HG03103 (cell line): Measurements from ENCODE around the gene ZNF750.

Source experiments
- ATAC-seq: cut with Tn5 transposase; IDR thresholded peaks from one replicate; pipeline ENCODE4 v1.9.1; 2021; ENCODE audit warnings: low read depth; ENCODE audit not compliant: unreplicated experiment

The ZNF750 gene

DNA sequence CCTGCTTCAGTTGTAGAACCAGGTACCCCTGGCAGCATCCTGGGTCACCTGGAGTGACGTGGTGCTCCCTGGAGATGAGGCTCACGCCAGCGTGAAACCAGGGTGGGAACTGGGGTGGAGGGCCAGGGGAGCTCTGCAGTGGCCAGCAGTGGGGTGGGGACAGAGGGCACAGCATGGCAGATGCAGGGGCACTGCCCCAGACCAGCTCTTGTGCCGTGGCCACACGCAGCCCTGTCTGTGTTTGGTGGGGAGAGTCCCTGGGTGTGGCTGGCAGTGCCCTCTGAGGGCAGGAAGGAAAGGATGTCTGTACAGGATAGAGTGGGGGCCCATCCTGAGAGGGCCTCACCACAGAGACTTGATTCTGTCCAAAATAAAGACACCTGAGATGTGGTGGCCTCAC is 24.5 kb downstream of the ZNF750 start:
- ATAC-seq, result no peak

GRCh38 chr17:82814834-82815233 is 25.0 kb downstream of the ZNF750 start:
- no peak for ATAC-seq

- no peak for ATAC-seq
These were observed 26.3 kb downstream of the ZNF750 start for GRCh38 chr17:82813299-82814051.

DNA sequence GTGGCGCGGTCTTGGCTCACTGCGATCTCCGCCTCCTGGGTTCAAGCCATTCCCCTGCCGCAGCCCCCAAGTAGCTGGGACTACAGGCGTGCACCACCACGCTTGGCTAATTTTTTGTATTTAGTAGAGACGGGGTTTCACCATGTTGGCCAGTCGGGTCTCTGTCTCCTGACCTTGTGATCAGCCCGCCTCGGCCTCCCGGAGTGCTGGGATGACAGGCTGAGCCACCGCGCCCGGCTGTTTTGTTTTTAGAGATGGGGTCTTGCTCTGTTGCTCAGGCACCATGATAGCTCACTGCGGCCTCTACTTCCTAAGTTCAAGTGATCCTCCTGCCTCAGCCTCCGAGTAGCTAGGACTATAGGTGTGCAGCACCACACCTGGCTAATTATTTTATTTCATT is 27.2 kb downstream of the ZNF750 start:
- no peak for ATAC-seq

DNA sequence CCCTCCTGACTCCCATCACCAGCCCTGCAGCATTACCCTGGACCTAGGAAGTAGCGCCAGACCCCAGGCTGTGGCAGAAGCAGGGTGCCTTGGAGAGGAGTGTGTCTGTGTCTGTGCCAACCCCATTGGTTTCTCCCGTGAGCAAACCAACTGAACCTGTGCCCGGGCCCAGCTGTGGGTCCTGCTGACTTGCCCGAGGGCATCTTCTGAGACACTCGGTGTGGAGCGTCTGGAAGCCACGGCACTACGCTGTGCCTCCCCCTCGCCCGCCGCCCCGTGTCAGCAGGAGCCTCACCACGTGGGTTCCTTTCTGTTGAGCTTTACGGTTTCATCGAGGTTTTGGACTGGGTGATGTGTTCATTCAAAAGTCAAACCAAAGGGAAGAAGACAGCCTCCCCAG is 27.8 kb downstream of the ZNF750 start:
- no peak for ATAC-seq

GRCh38 chr17:82810644-82811430 is 29.0 kb downstream of the ZNF750 start:
- ATAC-seq, result no peak

DNA sequence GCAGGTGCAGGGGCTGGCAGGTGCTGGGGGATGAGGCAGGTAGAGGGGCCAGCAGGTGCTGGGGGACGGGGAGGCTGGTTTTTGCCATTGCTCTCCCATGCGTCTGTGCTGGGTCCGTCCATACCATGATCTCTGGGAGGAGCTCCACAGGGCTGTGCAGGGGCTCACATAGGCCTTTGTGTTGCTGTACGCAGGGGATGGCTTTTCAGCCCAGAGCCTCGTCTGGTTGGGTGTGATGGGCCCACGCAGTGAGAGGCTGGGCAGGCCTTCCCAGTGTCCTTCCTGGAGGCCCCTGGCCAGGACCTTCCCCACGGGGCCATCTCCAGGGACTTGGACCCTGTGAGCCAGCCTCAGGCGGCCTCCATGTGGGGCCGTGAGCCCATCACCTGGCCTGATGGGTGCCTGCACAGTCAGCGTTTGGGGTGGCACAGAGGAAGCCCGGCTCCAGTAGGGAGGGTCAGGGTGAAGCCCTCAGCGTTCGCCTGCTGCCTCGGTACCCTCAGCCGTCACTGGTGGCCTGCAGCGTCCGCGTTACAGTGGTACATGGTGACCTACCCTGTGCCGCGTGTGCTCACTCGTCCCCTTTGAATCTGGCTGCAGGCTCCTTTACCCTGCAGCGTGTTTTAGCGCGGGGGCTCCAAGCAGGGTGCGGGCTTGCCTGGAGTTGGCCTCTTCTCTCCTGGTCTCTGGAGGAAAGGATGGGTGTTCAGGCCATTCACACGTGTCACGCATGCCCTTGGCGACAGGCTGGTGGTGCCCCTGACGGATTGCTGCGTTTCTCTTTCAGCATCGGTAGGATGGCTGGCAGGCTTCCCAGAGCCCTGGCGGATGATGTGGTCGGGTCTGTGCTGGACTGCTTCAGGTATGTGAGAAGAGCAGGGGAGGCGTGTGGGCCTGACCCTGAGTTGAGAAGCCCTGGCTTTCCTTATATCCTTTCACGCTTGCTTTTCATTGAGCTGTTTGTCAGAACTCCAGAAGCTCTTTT is 30.6 kb downstream of the ZNF750 start:
- ATAC-seq, result no peak

GRCh38 chr17:82808006-82808405 is 31.8 kb downstream of the ZNF750 start:
- ATAC-seq, result no peak

DNA sequence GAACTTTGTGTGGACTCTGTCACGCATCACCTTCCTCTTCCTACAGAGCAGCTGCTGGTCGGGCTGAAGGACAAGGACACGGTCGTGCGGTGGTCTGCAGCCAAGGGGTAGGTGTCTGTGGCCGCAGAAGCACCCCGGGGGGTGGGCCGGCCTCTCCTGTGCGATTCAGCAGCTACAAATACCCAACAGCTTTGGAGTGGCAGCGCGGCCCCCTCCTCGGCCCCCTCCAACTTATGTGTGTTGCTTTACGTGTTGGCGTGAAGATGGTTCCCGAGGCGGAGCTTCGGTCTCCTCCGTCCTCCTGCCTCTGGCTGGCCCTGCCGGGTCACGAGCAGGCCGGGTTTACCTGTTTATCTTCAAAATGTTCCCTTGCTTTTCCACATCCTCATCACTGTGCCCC is 32.3 kb downstream of the ZNF750 start:
- no peak for ATAC-seq

GRCh38 chr17:82807101-82807500 is 32.7 kb downstream of the ZNF750 start:
- no peak for ATAC-seq

GRCh38 chr17:82806645-82807044 is 33.2 kb downstream of the ZNF750 start:
- no peak for ATAC-seq

- no peak for ATAC-seq
These were observed 34.0 kb downstream of the ZNF750 start for GRCh38 chr17:82805823-82806222.

DNA sequence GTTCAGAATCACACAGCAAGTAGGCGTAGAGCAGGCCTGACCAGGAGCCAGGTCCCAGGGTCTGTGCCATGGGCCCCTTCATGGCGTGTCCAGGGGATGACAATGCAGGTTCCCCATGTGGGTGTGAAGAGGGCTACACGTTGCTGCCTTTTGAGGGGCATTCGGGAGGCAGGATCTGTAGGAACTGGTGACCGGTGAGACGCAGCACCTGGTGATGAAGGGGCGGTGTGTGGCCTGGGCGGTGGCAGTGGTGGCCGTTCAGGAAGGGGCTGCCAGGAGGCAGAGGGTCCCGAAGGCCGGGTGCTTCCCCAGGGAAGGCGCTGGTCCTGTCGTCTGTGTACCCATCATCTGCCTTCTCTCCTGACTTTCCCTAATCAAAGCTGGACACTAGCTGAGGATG is 34.6 kb downstream of the ZNF750 start:
- no peak for ATAC-seq

DNA sequence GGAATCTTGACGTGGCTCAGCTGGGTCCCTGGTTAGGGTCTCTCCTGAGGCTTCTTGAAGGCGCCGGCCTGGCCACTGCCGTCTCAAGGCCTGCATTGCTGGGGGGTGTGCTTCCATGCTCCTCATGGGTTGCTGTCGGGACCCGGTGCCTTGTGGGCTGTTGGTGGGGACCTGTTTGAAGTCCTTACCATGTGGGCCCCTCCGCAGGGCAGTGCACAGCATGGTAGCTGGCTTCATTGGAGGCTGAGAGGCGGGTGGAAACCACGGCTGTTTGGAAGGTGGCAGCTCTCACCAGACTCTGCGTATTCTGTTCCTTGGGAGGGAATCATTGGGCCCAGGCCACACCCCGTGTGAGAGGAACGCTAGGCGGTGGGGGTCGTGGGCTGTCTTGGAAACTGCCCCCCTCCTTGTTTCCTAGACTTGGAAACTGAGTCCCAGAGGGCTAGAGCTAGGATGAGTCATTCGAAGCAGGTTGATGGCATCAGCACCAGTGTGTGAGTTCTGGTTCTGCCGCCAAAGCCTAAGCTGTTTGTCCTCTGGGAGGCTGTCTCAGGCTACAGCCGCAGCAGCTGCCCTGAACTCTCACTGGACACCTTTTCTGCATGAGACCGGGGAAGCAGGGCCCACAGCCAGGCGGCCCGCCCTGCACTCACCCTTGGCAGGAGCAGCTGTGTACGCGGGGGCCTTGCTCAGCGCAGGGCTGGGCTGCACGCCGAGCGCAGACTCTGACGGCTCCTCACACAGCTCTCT is 35.2 kb downstream of the ZNF750 start:
- no peak for ATAC-seq

DNA sequence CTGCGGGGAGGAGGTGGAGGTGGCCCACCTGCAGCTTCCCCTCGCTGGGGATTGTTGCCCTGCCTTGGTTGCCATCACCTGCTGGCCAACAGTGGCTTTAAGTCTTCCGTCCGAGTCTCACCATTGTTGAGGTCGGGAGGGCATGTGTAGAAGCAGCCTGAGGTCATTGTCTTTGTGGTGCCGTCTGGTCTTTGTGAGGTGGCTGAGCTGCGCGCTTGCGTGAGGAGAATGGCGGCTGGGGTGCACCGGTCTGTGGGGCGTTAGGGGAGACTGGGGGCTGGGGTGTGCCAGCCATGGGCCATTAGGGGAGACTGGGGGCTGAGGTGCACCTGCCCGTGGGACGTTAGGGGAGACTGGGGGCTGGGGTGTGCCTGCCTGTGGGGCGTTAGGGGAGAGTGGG is 36.2 kb downstream of the ZNF750 start:
- no peak for ATAC-seq

- no peak for ATAC-seq
These were observed 36.6 kb downstream of the ZNF750 start for GRCh38 chr17:82803185-82803584.

- ATAC-seq, result no peak
These were observed 37.6 kb downstream of the ZNF750 start for GRCh38 chr17:82802075-82802780.

- no peak for ATAC-seq
These were observed 38.3 kb downstream of the ZNF750 start for GRCh38 chr17:82801377-82801970.

GRCh38 chr17:82800885-82801284 is 38.9 kb downstream of the ZNF750 start:
- ATAC-seq, result no peak
